ENCODE measurements around the gene CCRL2. TPM values are rescaled to one million over a fixed set of nuclear protein-coding genes. Genes with fewer than 3 reads are reported as not detected.
"Not testable (repeated sequence)": the region's sequence is repeated elsewhere in the genome, so short reads cannot be mapped to it uniquely, and the experiment has no call there.

Gene CCRL2
- total RNA-seq, 1 donor from 2014 or later, result 0.55 TPM

DNA sequence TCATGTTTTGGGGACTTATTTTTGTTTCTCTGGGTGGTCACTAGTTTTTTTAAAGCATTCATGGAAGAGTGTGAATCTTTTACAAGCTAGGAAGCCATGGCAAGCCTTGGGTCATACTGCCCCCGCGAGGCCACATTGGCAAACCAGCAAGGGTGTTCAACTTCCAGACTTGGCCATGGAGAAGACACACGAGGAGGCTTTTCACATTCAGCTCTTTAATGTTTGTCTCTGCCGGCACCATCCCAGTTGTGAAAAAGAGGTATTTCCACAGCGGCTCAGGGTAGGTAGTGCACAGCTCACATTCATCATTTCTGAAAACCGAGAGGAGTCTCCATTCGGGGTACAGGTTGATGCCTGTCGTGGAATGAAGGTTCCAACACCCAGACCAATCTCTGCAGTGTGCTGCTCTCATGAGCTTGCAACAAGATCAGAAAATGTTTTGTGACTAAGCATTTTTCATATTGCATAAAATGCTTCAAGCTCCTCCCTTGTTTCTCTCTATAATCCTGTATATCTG is 28.6 kb upstream of the CCRL2 start:
- ATAC-seq, result peak; percentile 81

DNA sequence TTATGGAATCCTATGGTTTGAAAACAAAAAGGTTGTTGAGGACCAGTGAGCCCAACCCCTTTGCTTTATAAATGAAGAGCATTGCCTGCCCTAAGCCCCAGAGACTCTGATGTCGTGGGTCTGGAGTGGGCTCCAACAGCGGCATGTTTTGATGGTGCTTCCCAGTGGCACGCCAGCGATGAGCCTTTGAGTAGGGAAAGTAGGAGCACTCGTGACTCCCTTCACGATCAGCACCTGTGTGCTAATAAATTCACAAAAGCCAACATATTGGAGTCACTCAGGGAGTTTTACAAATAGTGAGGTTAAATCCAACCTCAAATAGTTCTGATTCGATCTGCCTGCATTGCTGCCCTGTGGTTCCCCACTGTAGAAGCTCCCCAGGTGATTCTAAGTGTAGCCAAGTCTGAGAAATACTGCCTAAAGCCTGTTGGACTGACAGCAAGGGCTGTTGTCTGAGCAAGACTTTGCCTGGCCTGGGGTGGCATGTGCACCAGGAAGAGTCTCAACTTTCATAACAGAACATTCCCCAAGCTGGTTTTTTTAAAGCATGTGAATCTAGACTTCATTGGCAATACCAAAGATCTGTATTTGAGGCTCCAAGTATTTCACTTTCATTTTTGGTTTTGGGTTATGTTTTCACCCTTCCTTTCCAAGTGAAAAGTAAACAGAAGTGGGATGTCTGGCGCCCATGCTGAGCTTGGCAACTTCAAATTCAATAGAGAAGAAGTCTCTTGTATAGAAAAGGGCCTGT is 26.4 kb upstream of the CCRL2 start:
- DNase-seq (ENCODE audit: low spot score) (no peak), ATAC-seq (peak; percentile 78)

More for the DNA sequence above, 28.6 kb upstream of the CCRL2 start:
- peak; percentile 59 for DNase-seq (ENCODE audit: low spot score)

DNA sequence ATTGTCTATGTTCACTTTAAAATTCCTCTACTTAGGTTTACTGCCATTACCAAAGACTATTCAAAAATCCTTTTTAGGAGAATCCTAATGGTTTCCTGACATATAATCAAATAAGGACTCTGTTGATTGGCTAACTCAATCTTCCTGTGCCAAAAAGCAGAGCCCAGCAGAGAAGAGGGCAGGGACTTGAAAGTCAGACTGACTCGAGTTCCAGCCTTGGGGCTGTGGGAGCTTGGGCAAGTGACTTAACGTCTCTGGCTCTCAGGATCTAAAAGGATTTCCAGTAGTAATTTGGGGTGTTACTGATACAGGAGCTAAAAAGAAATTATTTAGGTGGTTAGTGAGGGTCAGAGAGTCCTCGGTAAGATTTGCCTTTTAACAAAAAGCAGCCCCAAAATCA is 25.4 kb upstream of the CCRL2 start:
- ATAC-seq (no peak), DNase-seq (ENCODE audit: low spot score) (no peak)

DNA sequence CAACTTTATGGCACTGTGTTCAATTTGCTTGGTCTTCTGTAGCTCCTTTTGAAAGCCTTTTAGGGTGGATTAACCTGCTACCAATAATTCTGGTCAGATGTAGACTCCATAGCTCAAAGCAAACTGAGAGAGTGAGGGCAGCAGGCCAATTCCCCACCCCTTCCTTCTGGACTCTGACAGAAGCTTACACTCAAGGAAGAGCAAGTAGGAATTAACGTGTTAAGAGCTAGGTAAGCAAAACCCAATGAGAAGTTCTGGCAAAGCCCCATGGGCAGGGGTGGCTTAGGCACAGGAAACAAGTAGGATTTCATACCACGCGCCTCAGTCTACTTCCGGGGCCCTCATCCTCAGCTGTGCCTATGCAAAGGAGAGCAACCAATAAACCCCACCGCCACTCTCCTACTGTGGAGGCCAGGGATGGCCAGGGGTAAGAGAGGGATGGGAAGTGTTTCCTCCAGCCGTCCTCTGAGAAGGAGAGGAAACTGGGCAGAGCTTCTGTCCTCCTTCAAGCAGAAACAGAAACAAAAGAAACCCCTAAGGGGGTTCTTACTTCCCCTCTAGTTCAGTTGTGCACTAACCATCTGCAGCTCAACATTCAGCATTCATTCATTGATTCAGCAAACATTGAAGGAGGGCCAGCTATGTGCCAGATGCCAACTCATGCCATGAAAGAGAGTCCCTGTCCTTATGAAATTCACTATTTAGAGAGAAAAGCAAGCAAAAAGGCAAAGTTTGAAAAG is 23.7 kb upstream of the CCRL2 start:
- ATAC-seq (peak; percentile 50), DNase-seq (ENCODE audit: low spot score) (no peak)

DNA sequence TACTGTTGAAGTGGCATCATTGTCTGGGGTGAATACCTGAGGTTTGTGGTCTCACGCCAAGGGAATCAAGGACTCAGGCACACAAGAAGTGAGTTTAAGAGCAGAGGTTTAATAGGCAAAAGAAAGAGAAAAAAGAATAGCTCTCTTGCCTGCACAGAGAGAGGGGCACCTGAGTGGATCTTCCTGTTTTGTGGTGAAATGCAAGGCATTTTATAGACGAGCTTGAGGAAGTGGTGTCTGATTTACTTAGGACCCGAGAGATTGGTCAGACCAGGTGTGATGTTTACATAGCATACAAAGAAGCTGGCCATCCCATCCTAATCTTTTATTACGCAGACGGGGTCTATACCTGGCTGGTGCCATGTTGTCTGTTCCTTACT is 23.1 kb upstream of the CCRL2 start:
- DNase-seq (ENCODE audit: low spot score) (no peak), ATAC-seq (no peak)

DNA sequence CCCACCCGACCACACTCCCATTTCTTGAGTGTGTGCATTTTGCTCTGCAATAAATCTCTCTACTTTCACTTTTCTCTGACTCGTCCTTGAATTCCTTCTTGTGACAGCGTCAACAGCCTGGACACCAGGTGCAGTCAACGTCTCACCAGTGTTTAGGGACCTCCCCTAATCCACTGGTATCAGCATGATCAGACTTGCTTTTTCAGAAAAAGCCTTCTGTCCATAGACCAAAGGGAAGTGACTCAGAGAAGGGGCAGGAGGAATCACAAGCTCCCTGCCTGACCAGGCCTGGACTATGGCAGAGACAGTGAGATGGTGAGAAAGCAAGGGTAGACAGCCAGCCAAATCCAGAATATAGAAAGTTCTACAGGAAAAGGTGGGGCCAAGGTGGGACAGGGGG is 20.9 kb upstream of the CCRL2 start:
- no peak for DNase-seq (ENCODE audit: low spot score)
- no peak for ATAC-seq

DNA sequence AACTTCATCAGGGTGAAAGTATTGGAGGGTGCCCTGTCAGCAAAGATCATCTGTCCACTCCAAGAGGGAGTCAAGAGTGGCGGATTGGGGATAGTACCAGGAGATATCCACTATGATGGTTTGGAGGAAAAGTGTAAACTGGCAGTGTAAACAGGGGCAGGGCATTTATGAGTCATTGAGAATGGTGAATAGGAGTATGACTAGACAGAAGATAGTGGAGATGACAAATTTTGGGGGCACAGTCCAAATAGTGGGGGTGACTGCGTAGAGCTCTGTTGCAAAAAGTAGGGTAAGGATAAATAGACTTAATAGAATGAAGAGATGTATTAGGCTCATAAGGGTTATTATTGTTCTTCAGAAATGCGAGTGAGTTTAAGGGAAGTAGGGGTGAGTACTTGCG is 18.2 kb upstream of the CCRL2 start:
- not testable (repeated sequence) for DNase-seq (ENCODE audit: low spot score); ATAC-seq

DNA sequence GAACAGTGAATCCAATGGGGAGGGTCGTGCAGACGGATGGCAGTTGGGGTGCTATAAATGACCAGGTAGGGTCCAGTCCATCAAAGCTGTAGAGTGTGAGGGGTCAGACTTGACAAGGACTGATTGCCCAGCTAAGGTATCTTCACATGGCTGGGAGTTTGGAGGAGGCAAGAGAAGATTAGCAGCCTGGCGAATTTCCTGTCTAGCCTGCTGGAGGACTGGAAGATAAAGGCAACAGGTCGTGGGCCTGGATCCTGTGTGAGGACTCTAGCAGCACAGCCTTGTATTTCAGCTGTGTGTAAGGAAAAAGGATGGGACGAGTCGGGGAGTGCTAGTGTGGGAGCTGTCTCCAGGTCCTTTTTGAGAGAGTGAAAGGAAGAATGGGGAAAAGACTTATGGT is 17.8 kb upstream of the CCRL2 start:
- DNase-seq (ENCODE audit: low spot score) (no peak), ATAC-seq (no peak)

DNA sequence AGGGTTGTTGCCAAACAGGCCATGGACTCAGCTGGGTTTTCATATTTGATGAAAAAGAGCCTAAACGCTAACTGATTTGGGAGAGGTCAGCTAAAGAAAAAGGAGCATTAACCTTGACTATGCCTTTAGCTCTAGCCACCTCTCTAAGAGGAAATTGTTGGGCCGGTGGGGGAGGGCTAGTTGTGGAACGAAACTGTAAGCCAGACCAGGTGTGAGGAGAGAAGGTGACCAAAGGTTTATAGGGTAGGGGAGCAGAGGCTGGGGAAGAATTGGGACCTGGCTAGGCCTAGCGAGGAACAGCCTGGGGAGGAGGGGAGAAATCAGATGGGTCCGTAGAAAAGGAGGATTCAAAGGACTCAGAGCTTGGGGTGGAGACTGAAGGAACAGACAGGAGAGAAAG is 15.5 kb upstream of the CCRL2 start:
- not testable (repeated sequence) for DNase-seq (ENCODE audit: low spot score); ATAC-seq

DNA sequence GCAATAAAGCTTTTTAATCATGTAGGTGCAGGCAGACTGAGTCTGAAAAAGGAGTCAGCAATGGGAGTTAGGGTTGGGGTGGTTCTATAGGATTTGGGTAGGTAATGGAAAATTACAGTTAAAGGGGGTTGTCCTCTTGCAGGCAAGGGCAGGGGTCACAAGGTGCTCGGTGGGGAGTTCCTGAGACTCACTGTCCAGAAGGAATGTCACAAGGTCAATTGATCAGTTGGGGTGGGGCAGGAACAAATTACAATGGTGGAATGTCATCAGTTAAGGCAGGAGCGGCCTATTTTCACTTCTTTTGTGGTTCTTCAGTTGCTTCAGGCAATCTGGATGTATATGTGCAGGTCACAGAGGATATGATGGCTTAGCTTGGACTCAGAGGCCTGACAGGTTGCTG is 14.0 kb upstream of the CCRL2 start:
- no peak for DNase-seq (ENCODE audit: low spot score)
- ATAC-seq, result no peak

DNA sequence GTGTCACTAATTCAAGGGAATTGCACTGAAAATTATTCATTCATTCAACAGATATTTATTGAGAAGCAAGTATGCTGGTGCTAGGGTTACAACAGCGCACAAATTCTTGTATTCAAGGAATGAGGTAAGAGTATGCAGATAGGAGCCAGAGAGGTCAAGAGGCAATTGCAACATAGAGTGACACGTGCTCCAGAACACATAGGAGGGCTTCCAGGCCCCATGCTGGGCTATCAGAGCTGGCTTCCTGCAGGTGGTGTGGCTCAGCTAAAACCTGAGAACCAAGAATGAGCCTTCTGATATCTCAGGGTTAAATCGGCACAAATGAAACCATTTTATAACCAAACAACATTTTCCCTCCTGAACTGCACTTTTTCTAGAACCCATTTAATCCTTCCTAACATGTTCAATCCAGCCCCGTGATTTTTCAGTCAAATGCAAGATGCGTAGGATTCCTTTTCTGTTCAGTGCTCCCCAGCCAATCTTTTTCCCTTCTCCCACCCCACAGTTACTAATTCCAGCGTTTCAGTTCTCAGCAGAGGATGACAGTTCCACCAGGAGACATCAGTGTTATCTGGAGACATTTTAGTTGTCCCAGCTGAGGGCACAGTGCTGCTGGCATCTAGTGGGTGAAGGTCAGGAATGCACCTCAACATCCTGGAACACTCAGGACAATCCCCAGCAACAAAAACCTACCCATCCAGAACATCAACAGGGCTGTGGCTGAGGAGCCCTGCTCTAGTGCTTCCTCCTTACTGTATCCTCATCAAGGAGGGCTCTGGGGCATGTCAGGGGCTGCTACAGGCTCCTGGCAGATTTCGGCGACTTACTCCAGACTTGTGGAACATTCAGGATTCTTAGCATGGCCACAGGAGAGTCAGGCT is 13.3 kb upstream of the CCRL2 start:
- DNase-seq (ENCODE audit: low spot score) (no peak), ATAC-seq (peak; percentile 92)

DNA sequence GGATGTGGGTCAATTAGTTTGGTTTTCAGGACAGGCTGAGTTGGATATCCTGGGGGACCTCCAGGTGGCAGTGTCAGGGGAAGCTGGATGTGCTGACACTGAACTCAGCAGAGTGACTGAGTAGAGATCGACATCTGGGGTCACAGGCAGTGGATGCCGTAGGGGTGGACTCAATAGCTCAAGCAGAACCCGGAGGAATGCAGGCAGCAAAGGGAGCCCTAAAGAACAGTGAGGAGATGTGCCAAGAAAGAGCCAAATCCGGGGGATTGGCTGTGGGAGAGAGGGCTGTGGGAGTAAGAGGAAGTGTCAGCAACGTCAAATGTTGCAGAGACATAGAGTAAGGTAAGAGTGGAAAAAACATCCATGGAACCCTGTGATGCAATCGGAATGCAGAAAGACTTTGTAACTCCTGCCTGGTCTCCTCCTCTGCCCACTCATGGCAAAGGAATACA is 11.8 kb upstream of the CCRL2 start:
- no peak for ATAC-seq

DNA sequence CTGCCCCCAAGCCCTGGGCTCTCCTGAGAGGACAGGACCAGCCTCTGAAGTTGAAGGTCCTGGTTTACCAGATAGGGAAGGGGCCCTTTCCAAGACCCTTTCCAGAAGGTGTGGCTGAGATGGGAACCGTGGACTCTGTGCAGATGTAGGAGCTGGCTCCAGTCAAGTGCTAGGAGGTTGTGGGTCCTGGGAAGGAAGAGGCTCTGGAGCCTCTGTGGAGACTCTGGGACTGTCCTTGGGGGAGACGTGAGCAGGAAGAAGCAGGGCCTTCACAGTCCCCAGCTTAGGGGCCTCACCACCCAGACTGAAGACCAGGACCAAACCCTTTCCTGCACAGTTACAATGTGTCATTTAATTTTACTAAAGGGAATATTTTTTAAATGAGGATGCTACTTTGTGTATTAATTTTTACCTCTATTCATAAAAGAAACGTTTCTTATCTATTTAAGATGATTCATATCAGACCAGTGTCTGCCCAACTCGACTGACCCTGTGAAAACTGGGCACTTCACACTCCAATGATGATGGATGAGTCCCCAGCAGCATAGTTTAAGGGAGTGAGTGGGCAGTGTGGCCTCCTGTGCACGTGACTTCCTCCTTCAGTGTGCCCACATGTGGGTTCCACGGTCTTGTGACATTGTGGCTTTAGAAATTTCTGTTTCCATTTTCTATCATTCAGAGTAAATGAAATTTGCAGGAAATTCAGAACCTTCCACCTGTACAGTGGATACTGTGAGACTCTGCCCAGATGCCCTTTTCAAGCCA is 11.1 kb upstream of the CCRL2 start:
- DNase-seq (ENCODE audit: low spot score), result no peak
- ATAC-seq, result no peak

More for the DNA sequence above, 11.8 kb upstream of the CCRL2 start:
- DNase-seq (ENCODE audit: low spot score), result no peak

DNA sequence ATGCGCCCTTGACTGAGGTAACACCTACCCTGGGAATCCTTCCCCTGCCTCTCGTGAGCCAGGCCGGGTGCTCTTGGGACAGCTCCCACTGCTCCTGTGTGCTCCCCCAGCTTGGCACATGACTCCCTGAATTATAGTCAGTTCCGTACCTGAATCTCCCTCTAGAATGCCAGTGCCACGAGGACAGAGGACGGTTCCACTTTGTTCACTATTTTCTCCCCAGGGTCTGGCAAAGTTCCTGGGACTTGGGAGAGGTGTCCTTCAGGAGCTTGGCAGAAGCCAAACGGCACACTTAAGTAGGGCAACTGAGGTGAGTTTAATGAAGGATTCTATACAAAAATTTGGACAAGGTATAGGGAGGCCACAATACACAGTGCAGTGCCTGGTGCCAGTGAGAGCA is 9.9 kb upstream of the CCRL2 start:
- ATAC-seq (no peak), DNase-seq (ENCODE audit: low spot score) (no peak)

DNA sequence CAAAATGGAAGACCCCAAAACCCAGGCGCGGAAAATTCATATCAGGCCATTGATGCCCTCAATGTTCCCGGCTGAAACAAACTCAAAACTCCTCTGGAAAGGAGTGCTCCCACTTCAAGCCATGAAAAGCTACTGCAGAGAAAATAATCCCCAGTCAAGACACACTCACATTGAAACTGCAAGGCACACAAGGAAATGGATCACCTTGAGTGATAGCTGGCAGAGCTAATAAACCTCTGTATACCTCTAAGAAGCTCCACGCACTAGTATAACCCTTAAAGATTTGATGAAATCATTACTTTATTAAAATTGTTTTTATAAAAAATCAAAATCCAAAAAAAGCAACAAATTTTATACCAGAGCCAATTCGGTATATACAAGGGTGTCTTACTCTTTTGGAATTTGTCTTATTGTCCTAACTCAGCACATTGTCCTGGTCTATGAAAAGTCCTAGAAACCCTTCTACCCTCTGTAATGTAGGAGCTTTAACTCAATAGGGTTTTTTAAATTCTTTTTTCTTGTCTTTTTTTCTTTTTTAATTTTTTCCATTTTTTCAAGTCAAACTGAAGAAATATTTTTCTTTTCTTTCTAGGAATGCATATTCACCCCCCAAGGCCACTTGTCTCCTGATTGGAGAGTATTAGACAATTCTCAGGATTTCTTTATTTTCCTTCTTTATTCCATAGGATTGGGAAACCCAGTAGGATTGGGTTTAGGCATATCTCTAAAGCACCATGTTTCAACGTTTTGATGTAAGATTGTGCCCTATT is 8.7 kb upstream of the CCRL2 start:
- no peak for ATAC-seq
- no peak for DNase-seq (ENCODE audit: low spot score)

DNA sequence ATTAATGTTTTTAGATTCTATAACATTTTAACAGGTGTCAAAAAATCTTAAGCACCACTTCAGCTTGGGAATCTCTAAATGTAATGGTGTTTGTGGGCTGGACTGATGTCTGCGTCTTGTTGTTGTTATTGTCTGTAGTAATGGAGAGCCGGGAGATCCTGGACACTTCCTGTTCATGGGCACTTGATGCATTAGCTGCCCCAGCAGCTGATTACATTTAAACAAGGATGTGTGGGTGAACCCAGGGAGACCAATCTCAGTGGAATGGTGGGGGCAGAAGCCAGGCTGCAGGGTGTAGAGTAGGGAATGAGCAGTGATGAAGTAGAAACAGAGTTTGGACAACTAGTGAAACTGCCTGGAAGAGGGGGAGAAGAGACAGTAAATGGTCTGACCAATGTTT is 8.0 kb upstream of the CCRL2 start:
- ATAC-seq, result no peak
- DNase-seq (ENCODE audit: low spot score), result no peak

DNA sequence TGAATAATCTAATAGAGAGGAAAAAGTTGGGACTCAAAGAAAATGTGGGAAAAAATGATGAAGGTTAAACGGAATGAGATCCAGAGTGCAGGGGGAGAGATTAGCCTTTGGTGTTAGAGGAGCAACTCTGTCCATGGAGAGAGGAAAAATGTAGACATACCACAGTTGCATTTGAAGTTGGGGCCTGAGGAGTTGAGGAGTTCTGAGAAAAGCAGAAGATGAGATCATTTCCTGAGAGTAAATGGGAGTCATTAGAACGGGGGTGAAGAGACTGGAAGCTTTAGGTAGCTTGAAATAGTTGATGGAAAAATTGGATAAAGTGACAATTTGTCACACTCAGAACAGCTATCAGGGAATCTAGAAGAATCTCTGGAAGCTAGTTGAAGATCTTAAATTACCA is 7.5 kb upstream of the CCRL2 start:
- no peak for DNase-seq (ENCODE audit: low spot score)
- ATAC-seq, result no peak

DNA sequence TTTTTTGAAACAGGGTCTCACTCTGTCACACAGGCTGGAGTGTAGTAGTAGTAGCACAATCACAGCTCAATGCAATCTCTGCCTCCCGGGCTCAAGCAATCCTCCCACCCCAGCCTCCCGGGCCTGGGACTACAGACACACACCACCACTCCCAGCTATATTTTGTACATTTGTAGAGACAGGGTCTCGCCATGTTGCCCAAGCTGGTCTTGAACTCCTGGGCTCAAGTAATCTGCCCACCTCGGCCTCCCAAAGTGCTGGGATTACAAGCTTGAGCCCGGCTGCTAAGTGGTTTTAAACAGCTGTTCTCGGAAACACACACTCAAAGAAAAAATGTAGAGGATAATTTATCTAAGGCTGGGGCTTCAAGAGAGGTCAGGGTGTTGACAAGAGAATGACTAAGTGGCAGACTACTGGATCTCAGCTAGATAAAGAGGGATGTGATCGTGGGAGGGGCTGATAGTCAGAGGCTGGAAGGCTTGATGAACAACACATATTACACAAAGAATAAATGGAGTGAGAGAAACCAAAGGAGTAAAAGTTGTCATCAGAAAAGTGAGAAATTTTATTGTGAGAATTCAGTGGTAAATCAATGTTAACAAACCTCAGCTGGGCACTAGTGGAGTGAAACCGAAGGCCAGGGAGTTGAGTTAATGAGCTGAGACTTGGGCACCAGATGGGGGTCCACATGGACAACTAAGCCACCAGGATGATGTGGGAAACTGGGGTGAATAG is 6.9 kb upstream of the CCRL2 start:
- no peak for ATAC-seq
- no peak for DNase-seq (ENCODE audit: low spot score)

DNA sequence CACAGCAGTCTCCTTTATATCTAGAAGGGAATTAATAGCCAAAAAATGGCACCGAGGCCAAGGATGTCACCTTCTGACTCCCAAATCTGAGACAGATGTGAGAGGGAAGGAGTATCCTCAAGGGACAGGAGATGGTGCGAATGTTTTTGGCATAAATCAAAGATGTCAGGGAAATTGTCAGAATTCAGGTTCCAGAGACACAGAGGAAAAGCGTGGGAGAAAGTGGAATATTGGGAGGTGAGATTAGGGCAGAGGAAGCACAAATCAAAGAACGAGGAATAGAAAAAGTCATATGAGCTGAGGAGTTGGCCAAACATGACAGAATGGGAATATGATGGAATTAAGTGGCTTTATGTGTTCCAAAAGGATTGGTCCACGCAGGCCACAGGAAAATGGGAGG is 6.2 kb upstream of the CCRL2 start:
- ATAC-seq (no peak), DNase-seq (ENCODE audit: low spot score) (no peak)
